ENCODE measurements around the gene FRMD5. TPM values are rescaled to one million over a fixed set of nuclear protein-coding genes. Genes with fewer than 3 reads are reported as not detected.

FRMD5 gene
- total RNA-seq, 1 donor from 2014 or later: 1.5 TPM

DNA sequence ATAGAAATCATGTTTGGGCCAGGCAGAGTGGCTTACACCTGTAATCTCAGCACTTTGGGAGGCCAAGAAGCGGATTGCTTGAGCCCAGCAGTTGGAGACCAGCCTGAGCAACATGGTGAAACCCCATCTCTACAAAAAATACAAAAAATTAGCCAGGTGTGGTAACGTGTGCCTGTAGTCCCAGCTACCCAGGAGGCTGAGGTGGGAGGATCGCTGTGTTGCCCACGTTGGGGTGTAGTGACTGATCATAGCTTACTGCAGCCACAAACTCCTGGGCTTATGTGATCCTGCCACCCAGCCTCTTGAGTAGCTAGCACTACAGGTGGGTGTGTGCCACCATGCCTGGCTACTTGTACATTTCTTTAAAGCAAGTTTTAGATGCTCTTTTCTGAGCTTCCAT lies 254.0 kb downstream of the FRMD5 start:
- no peaks in the 10 kb centered on the region for H3K4me1 Mint-ChIP-seq (ENCODE audit: low read depth)
- H3K9me3 Mint-ChIP-seq (ENCODE audit: low read depth): no peaks in the 10 kb centered on the region
- no peak for DNase-seq (ENCODE audit: low spot score)
- H3K27ac Mint-ChIP-seq (ENCODE audit: unreplicated experiment): no peak overlapping the region
- H3K4me3 Mint-ChIP-seq (ENCODE audit: unreplicated experiment): no peak overlapping the region
- H3K36me3 Mint-ChIP-seq (ENCODE audit: low read depth): no peaks in the 10 kb centered on the region
- TF ChIP-seq, protein P1, sequence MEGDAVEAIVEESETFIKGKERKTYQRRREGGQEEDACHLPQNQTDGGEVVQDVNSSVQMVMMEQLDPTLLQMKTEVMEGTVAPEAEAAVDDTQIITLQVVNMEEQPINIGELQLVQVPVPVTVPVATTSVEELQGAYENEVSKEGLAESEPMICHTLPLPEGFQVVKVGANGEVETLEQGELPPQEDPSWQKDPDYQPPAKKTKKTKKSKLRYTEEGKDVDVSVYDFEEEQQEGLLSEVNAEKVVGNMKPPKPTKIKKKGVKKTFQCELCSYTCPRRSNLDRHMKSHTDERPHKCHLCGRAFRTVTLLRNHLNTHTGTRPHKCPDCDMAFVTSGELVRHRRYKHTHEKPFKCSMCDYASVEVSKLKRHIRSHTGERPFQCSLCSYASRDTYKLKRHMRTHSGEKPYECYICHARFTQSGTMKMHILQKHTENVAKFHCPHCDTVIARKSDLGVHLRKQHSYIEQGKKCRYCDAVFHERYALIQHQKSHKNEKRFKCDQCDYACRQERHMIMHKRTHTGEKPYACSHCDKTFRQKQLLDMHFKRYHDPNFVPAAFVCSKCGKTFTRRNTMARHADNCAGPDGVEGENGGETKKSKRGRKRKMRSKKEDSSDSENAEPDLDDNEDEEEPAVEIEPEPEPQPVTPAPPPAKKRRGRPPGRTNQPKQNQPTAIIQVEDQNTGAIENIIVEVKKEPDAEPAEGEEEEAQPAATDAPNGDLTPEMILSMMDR (IDR thresholded peaks at IDR 0.05): no peak
- H3K27me3 Mint-ChIP-seq (ENCODE audit: low read depth): peaks cover 6% of the 10 kb centered on the region

DNA sequence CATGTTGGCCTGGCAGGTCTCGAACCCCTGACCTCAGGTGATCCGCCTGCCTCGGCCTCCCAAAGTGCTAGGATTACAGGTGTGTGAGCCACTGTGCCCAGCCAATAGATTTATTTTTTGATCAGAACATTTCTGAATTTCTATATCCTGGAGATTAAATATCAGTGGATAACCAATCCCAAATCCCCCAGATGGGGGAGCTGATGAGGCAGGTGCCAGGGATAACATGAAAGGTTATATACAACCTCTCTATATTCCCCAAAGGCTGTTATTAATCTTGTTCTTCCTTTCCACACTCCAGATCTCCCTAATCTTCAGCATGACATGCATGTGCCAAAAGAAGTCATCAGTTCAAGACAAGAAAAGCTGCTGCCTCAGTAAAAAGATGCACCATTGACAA lies 256.0 kb downstream of the FRMD5 start:
- no peaks in the 10 kb centered on the region for H3K9me3 Mint-ChIP-seq (ENCODE audit: low read depth)
- no peak overlapping the region for H3K27ac Mint-ChIP-seq (ENCODE audit: unreplicated experiment)
- TF ChIP-seq, protein P1 (IDR thresholded peaks at IDR 0.05): peak; percentile 70
- H3K4me3 Mint-ChIP-seq (ENCODE audit: unreplicated experiment): no peak overlapping the region
- DNase-seq (ENCODE audit: low spot score): no peak
- no peaks in the 10 kb centered on the region for H3K4me1 Mint-ChIP-seq (ENCODE audit: low read depth)
- H3K27me3 Mint-ChIP-seq (ENCODE audit: low read depth): peaks cover 6% of the 10 kb centered on the region
- no peaks in the 10 kb centered on the region for H3K36me3 Mint-ChIP-seq (ENCODE audit: low read depth)

DNA sequence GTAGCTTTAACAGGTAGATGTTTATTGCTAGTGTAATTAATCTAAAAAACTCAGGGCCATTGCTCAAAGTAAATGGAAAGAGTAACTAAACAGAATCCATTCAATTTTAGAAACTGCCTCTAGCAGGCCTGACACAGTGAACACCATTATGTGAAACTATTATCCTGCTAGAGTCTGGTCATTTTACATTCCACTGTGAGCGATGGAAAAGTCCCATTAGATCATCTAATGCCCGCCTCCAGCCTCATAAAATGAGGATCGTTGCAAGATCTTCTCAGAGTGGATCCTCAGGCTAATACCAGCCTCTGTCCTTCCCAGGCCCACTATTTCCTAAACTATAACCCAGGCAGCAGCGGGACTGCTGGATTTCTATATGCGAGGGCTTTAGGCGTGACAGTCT lies 260.6 kb downstream of the FRMD5 start:
- H3K27ac Mint-ChIP-seq (ENCODE audit: unreplicated experiment): no peak overlapping the region
- peaks cover 2% of the 10 kb centered on the region for H3K27me3 Mint-ChIP-seq (ENCODE audit: low read depth)
- no peak overlapping the region for H3K4me3 Mint-ChIP-seq (ENCODE audit: unreplicated experiment)
- H3K4me1 Mint-ChIP-seq (ENCODE audit: low read depth): peaks cover 11% of the 10 kb centered on the region
- H3K36me3 Mint-ChIP-seq (ENCODE audit: low read depth): no peaks in the 10 kb centered on the region
- H3K9me3 Mint-ChIP-seq (ENCODE audit: low read depth): no peaks in the 10 kb centered on the region
- TF ChIP-seq, protein P1 (IDR thresholded peaks at IDR 0.05): no peak
- no peak for DNase-seq (ENCODE audit: low spot score)

DNA sequence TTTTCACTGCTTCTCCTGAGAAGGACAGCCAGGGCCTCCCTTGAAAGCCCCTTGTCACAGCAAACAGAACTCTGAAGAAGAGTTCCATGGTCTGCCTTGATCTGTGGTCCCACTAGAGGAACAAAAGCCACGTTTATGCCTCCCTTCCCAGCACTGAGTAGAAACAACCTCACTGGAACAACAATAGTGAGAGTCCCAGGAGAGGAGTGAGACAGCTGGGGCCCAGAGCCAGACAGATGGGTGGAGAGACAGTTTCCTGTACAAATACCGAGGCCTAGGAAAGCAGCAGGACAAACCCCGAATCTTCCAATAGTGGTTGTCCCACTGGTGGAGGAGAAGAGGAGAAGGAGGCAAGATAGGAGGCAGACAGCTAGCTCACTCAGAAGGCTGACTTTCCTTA lies 262.2 kb downstream of the FRMD5 start:
- H3K4me1 Mint-ChIP-seq (ENCODE audit: low read depth): peaks cover 11% of the 10 kb centered on the region
- H3K4me3 Mint-ChIP-seq (ENCODE audit: unreplicated experiment): no peak overlapping the region
- peaks cover 7% of the 10 kb centered on the region for H3K27me3 Mint-ChIP-seq (ENCODE audit: low read depth)
- TF ChIP-seq, protein P1 (IDR thresholded peaks at IDR 0.05): no peak
- H3K27ac Mint-ChIP-seq (ENCODE audit: unreplicated experiment): peak overlapping the region; percentile 83
- H3K36me3 Mint-ChIP-seq (ENCODE audit: low read depth): no peaks in the 10 kb centered on the region
- no peaks in the 10 kb centered on the region for H3K9me3 Mint-ChIP-seq (ENCODE audit: low read depth)
- DNase-seq (ENCODE audit: low spot score): no peak

DNA sequence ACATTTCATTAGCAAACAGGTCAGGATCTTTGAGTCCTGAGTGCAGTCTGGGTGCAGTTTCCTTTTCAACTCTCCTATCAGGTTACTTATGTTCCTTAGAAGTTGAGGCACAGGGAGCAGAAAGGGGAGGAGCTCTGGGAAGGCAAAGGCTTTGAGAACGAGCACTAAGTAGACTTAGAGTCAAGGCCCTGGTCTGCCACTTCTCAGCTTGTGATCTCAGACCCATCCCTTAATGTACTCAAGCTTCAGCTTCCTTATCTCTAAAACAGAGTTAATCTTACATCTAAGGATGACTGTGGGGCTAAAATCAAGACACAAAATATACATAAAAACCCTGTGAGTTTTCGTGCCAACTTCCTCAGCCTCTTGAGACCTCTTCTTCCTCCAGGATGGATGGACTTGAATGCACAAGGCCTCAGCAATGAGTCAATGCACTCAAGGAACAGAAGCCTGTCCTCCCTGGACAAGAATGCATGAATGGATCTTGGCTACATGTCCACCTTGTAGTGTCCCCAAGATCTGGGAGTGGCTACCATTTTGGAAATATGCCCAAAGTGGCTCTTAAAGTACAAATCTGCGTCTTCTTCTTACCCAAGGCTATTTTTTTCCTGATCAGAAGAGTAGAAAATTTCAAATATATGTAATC lies 263.2 kb downstream of the FRMD5 start:
- H3K27me3 Mint-ChIP-seq (ENCODE audit: low read depth): peaks cover 10% of the 10 kb centered on the region
- H3K4me3 Mint-ChIP-seq (ENCODE audit: unreplicated experiment): no peak overlapping the region
- peaks cover 11% of the 10 kb centered on the region for H3K4me1 Mint-ChIP-seq (ENCODE audit: low read depth)
- no peak for DNase-seq (ENCODE audit: low spot score)
- TF ChIP-seq, protein P1 (IDR thresholded peaks at IDR 0.05): no peak
- no peaks in the 10 kb centered on the region for H3K9me3 Mint-ChIP-seq (ENCODE audit: low read depth)
- H3K36me3 Mint-ChIP-seq (ENCODE audit: low read depth): no peaks in the 10 kb centered on the region
- no peak overlapping the region for H3K27ac Mint-ChIP-seq (ENCODE audit: unreplicated experiment)

Measured in chondrocyte (in vitro differentiated cells).